Muscle layer of duodenum (tissue), 2 donors: ENCODE measurements around the gene CHRM3.

Source experiments
- H3K27ac ChIP-seq: one replicate; pipeline ENCODE4 v1.7.0; 2013; ENCODE audit warnings: mild to moderate bottlenecking, low read length
- H3K27me3 ChIP-seq: one replicate; pipeline ENCODE4 v1.7.0; 2013; ENCODE audit warnings: low read depth, mild to moderate bottlenecking, control low read depth, low read length
- H3K36me3 ChIP-seq, 2 donors: one replicate each; pipeline ENCODE4 v1.7.0; 2013; ENCODE audit warnings: low read length in 2 of 2, control low read depth in 1 of 2, mild to moderate bottlenecking in 1 of 2; ENCODE audit not compliant: insufficient read depth in 2 of 2, control insufficient read depth in 1 of 2
- H3K4me1 ChIP-seq, 2 donors: one replicate each; pipeline ENCODE4 v1.7.0; 2013; ENCODE audit warnings: low read length in 2 of 2, mild to moderate bottlenecking in 2 of 2, control low read depth in 1 of 2, moderate library complexity in 1 of 2; ENCODE audit not compliant: insufficient read depth in 2 of 2, control insufficient read depth in 1 of 2
- H3K4me3 ChIP-seq, 2 donors: one replicate each; pipeline ENCODE4 v1.7.0; 2013; ENCODE audit warnings: low read length in 2 of 2, low read depth in 1 of 2, mild to moderate bottlenecking in 1 of 2
- H3K9me3 ChIP-seq, 2 donors: one replicate each; pipeline ENCODE4 v1.7.0; 2013; ENCODE audit warnings: low read length in 2 of 2, control low read depth in 1 of 2, mild to moderate bottlenecking in 1 of 2; ENCODE audit not compliant: control insufficient read depth in 1 of 2
- donor health status: healthy.

CHRM3 gene

GRCh38 chr1:239386453-239387303 is at the start of gene CHRM3:
Gene CHRM3, plus strand, starts transcription at chr1:239386568. Its CDS starts 520,884 bp downstream, at chr1:239907452.
- peaks cover 8% of the 10 kb centered on the region for H3K27me3 ChIP-seq
- no peaks in the 10 kb centered on the region for H3K9me3 ChIP-seq
- H3K4me3 ChIP-seq, result peak within 1 kb of the TSS; percentile 67 to 74
- peak within 1 kb of the TSS; percentile 78 for H3K27ac ChIP-seq
- H3K4me1 ChIP-seq, result peaks cover 0 to 23% of the 10 kb centered on the region in 2 donors
- H3K36me3 ChIP-seq, result no peaks in the 10 kb centered on the region

- Histone ChIP-seq H3K9me3 (no peaks in the 10 kb centered on the region), H3K4me1 (no peaks in the 10 kb centered on the region), H3K27me3 (no peaks in the 10 kb centered on the region)
Measured at GRCh38 chr1:239337799-239338430, 48.5 kb upstream of the CHRM3 start.

GRCh38 chr1:239347776-239348175 is 38.6 kb upstream of the CHRM3 start:
- Histone ChIP-seq H3K27ac (no peak overlapping the region), H3K9me3 (no peaks in the 10 kb centered on the region), H3K4me3 (no peak overlapping the region), H3K4me1 (no peaks in the 10 kb centered on the region), H3K27me3 (no peaks in the 10 kb centered on the region), H3K36me3 (no peaks in the 10 kb centered on the region)

More at GRCh38 chr1:239337799-239338430, 48.5 kb upstream of the CHRM3 start:
- Histone ChIP-seq H3K36me3 (no peaks in the 10 kb centered on the region), H3K4me3 (no peak overlapping the region), H3K27ac (no peak overlapping the region)

GRCh38 chr1:239348635-239349353 is 37.6 kb upstream of the CHRM3 start:
- no peaks in the 10 kb centered on the region for H3K27me3 ChIP-seq
- H3K27ac ChIP-seq, result no peak overlapping the region
- no peaks in the 10 kb centered on the region for H3K9me3 ChIP-seq
- no peak overlapping the region for H3K4me3 ChIP-seq
- H3K4me1 ChIP-seq, result no peaks in the 10 kb centered on the region
- no peaks in the 10 kb centered on the region for H3K36me3 ChIP-seq

- no peaks in the 10 kb centered on the region for H3K36me3 ChIP-seq
- H3K27ac ChIP-seq, result no peak overlapping the region
- H3K4me3 ChIP-seq, result no peak overlapping the region
- no peaks in the 10 kb centered on the region for H3K4me1 ChIP-seq
- H3K27me3 ChIP-seq, result no peaks in the 10 kb centered on the region
- H3K9me3 ChIP-seq, result no peaks in the 10 kb centered on the region
Measured at GRCh38 chr1:239349699-239350098, 36.7 kb upstream of the CHRM3 start.

GRCh38 chr1:239353536-239353935 is 32.8 kb upstream of the CHRM3 start:
- no peaks in the 10 kb centered on the region for H3K4me1 ChIP-seq
- no peak overlapping the region for H3K27ac ChIP-seq
- no peaks in the 10 kb centered on the region for H3K9me3 ChIP-seq
- no peaks in the 10 kb centered on the region for H3K27me3 ChIP-seq
- no peaks in the 10 kb centered on the region for H3K36me3 ChIP-seq
- H3K4me3 ChIP-seq, result no peak overlapping the region

- Histone ChIP-seq H3K27me3 (no peaks in the 10 kb centered on the region), H3K36me3 (no peaks in the 10 kb centered on the region), H3K27ac (no peak overlapping the region), H3K9me3 (no peaks in the 10 kb centered on the region), H3K4me1 (no peaks in the 10 kb centered on the region), H3K4me3 (no peak overlapping the region)
Measured at GRCh38 chr1:239354231-239354630, 32.1 kb upstream of the CHRM3 start.

- Histone ChIP-seq H3K9me3 (no peaks in the 10 kb centered on the region), H3K36me3 (no peaks in the 10 kb centered on the region), H3K27me3 (no peaks in the 10 kb centered on the region), H3K27ac (no peak overlapping the region), H3K4me3 (no peak overlapping the region), H3K4me1 (no peaks in the 10 kb centered on the region)
Measured at GRCh38 chr1:239357867-239358266, 28.5 kb upstream of the CHRM3 start.

- Histone ChIP-seq H3K27ac (no peak overlapping the region), H3K9me3 (no peaks in the 10 kb centered on the region), H3K36me3 (no peaks in the 10 kb centered on the region), H3K4me3 (no peak overlapping the region), H3K27me3 (no peaks in the 10 kb centered on the region), H3K4me1 (no peaks in the 10 kb centered on the region)
Measured at GRCh38 chr1:239361403-239361802, 25.0 kb upstream of the CHRM3 start.

- no peaks in the 10 kb centered on the region for H3K27me3 ChIP-seq
- H3K4me1 ChIP-seq, result no peaks in the 10 kb centered on the region
- no peaks in the 10 kb centered on the region for H3K9me3 ChIP-seq
- no peaks in the 10 kb centered on the region for H3K36me3 ChIP-seq
- H3K4me3 ChIP-seq, result no peak overlapping the region
- H3K27ac ChIP-seq, result no peak overlapping the region
Measured at GRCh38 chr1:239363930-239364329, 22.4 kb upstream of the CHRM3 start.

GRCh38 chr1:239367196-239367810 is 19.1 kb upstream of the CHRM3 start:
- Histone ChIP-seq H3K4me3 (no peak overlapping the region), H3K4me1 (no peaks in the 10 kb centered on the region), H3K27ac (no peak overlapping the region), H3K9me3 (no peaks in the 10 kb centered on the region), H3K27me3 (no peaks in the 10 kb centered on the region), H3K36me3 (no peaks in the 10 kb centered on the region)
